Suprapubic skin (tissue), 4 donors: ENCODE measurements around the gene DNHD1. TPM values are rescaled to one million over a fixed set of nuclear protein-coding genes. Genes with fewer than 3 reads are reported as not detected.

Source experiments
- DNase-seq, 2 donors: peaks; one replicate each; pipeline ENCODE4 v3.0.0-alpha.2; 2019; ENCODE audit warnings: low spot score in 2 of 2
- H3K27ac ChIP-seq: fragments of 200-600 bp; sonication (generic); one replicate; pipeline ENCODE4 v1.5.1; 2019
- H3K27me3 ChIP-seq: fragments of 200-600 bp; sonication (generic); one replicate; pipeline ENCODE4 v1.5.1; 2019
- H3K36me3 ChIP-seq: fragments of 200-600 bp; sonication (generic); one replicate; pipeline ENCODE4 v1.5.1; 2019
- H3K4me1 ChIP-seq: fragments of 200-600 bp; sonication (generic); one replicate; pipeline ENCODE4 v1.5.1; 2019
- H3K4me3 ChIP-seq: fragments of 200-600 bp; sonication (generic); one replicate; pipeline ENCODE4 v1.5.1; 2019; ENCODE audit warnings: mild to moderate bottlenecking
- H3K9me3 ChIP-seq: fragments of 200-600 bp; sonication (generic); one replicate; pipeline ENCODE4 v1.5.1; 2019
- EP300 ChIP-seq: sonication (generic); formaldehyde crosslinking; IDR thresholded peaks from one replicate; pipeline ENCODE4 v1.6.1; 2017; ENCODE audit warnings: antibody characterized with exemption
- POLR2A ChIP-seq, 2 donors: fragments of 450-650 bp; IDR thresholded peaks; one replicate each; pipeline ENCODE4 v1.6.1; 2017; ENCODE audit warnings: antibody characterized with exemption in 2 of 2, mild to moderate bottlenecking in 2 of 2, moderate library complexity in 2 of 2
- POLR2AphosphoS5 ChIP-seq, 3 donors: sonication (generic); formaldehyde crosslinking; IDR thresholded peaks; one replicate each; pipeline ENCODE4 v1.6.1; 2017; ENCODE audit warnings: antibody characterized with exemption in 3 of 3
- WGBS: methylation state at CpG from one replicate; pipeline ENCODE4 v1.1.5; 2018; 5-methylcytosine and 5-hydroxymethylcytosine counted together
- total RNA-seq, 4 donors: library from RNA; depleted of rRNA; stranded (reverse); fragments of >200 nt; gene quantifications; one replicate each; pipeline ENCODE4 v1.1.0, GENCODE V29; 2016
- TF ChIP-seq, protein P1 (sequence below), 2 donors: fragments of 200-600 bp in 1 of 2; fragments of 450-650 bp in 1 of 2; sonication (generic) in 1 of 2; IDR thresholded peaks; one replicate each; pipeline ENCODE4 v1.5.1; 2016 to 2019; ENCODE audit warnings: antibody characterized with exemption in 2 of 2, mild to moderate bottlenecking in 1 of 2, moderate library complexity in 1 of 2

The DNHD1 gene
- total RNA-seq, 4 donors from 2014 or later: 6.2 to 32.0 (median 9.6) TPM

DNA sequence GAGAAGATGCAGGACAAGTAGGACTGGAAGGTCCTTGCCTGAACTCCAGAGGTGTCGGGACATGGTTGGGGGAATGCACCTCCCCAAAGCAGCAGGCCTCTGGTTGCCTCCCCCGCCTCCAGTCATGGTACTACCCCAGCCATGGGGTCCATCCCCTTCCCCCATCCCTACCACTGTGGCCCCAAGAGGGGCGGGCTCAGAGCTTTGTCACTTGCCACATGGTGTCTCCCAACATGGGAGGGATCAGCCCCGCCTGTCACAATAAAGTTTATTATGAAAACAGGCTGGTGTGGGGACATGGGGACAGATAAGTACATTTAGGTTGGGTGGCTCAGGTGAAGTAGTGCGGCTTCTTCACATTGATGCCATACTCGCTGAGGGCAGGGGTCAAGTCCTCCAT, 113.5 kb downstream of the DNHD1 start:
- TF ChIP-seq EP300: no peak
- TF ChIP-seq POLR2AphosphoS5 (IDR thresholded peaks at IDR 0.05): no peak
- TF ChIP-seq, protein P1, sequence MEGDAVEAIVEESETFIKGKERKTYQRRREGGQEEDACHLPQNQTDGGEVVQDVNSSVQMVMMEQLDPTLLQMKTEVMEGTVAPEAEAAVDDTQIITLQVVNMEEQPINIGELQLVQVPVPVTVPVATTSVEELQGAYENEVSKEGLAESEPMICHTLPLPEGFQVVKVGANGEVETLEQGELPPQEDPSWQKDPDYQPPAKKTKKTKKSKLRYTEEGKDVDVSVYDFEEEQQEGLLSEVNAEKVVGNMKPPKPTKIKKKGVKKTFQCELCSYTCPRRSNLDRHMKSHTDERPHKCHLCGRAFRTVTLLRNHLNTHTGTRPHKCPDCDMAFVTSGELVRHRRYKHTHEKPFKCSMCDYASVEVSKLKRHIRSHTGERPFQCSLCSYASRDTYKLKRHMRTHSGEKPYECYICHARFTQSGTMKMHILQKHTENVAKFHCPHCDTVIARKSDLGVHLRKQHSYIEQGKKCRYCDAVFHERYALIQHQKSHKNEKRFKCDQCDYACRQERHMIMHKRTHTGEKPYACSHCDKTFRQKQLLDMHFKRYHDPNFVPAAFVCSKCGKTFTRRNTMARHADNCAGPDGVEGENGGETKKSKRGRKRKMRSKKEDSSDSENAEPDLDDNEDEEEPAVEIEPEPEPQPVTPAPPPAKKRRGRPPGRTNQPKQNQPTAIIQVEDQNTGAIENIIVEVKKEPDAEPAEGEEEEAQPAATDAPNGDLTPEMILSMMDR (IDR thresholded peaks at IDR 0.05): no peak
- TF ChIP-seq POLR2A (IDR thresholded peaks at IDR 0.05): no peak
- Histone ChIP-seq H3K4me1 (peaks cover 53% of the 10 kb centered on the region), H3K9me3 (no peaks in the 10 kb centered on the region), H3K4me3 (peak overlapping the region; percentile 72), H3K27me3 (no peaks in the 10 kb centered on the region), H3K36me3 (peaks cover 34% of the 10 kb centered on the region), H3K27ac (no peak overlapping the region)
- no peak for DNase-seq
- WGBS: 89% methylated on average over 5 of the region's 6 CpGs

DNA sequence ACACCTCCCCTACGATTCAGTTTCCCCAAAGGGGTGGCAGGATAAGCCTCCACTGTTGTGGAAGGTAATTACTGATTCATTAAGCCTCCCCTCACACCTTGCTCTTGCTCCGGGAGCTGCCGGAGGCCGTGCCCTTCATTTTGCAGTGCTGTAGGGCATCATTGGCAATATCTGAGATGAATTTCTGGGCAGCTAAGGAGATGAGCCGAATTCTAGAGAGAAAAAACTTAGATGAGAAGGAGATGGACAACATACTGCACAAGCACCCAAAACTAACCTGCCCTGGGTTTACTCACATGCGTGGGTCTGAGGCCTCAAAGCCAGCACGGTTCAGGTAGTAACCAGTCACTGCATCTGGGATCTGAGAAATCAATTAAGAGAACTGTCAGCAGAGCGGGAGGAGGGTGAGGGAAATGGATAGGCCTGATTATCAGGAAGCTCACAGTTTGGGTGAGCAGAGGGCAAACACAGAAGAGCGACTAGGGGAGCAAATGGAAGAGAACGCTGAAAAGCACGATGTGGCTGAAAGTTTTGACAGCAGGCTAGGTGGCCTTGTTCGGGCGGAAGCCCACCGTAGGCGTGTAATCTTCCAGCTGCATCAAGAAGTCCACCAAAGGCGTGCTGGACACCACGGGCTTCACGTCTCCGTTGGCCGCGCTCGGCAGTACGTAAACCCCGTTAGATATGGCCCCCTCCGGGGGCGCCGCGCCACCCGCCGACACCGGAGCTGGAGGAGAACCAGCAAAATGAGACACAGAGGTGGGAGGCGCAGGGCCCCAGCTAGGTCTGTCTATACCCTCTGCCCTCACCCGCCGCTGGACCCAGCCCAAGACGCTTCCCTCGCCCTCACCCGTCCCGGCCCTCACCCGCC, 114.2 kb downstream of the DNHD1 start:
- Histone ChIP-seq H3K4me1 (peaks cover 46% of the 10 kb centered on the region), H3K36me3 (peaks cover 41% of the 10 kb centered on the region), H3K27ac (peak overlapping the region; percentile 97), H3K4me3 (peak overlapping the region; percentile 72), H3K9me3 (no peaks in the 10 kb centered on the region), H3K27me3 (no peaks in the 10 kb centered on the region)
- WGBS: 14% methylated on average over 31 of the region's 39 CpGs
- no peak for TF ChIP-seq POLR2A (IDR thresholded peaks at IDR 0.05)
- no peak for TF ChIP-seq EP300
- TF ChIP-seq, protein P1 (IDR thresholded peaks at IDR 0.05): no peak
- no peak for TF ChIP-seq POLR2AphosphoS5 (IDR thresholded peaks at IDR 0.05)
- peak in 1 of 2 donors; percentile 82 for DNase-seq

DNA sequence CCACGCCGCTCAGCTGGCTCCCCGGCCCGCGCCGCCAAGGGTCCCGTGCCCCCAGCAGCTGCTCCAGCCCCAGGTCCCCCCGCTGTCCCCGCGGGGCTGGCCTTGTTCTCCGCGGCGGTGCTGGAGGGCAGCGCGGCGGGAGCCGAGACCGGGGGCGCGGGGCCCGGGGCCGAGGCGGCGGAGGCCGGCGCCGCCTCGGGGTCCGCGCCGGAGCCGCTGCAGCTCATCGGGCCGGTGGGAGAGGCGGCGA, 114.8 kb downstream of the DNHD1 start:
- H3K9me3 ChIP-seq: no peaks in the 10 kb centered on the region
- no peak for DNase-seq
- peak overlapping the region; percentile 72 for H3K4me3 ChIP-seq
- peaks cover 44% of the 10 kb centered on the region for H3K36me3 ChIP-seq
- peak overlapping the region; percentile 97 for H3K27ac ChIP-seq
- no peak for TF ChIP-seq POLR2A (IDR thresholded peaks at IDR 0.05)
- TF ChIP-seq, protein P1 (IDR thresholded peaks at IDR 0.05): no peak
- no peak for TF ChIP-seq POLR2AphosphoS5 (IDR thresholded peaks at IDR 0.05)
- TF ChIP-seq EP300: no peak
- no peaks in the 10 kb centered on the region for H3K27me3 ChIP-seq
- WGBS: 0% methylated on average over 1 of the region's 36 CpGs
- H3K4me1 ChIP-seq: peaks cover 41% of the 10 kb centered on the region

DNA sequence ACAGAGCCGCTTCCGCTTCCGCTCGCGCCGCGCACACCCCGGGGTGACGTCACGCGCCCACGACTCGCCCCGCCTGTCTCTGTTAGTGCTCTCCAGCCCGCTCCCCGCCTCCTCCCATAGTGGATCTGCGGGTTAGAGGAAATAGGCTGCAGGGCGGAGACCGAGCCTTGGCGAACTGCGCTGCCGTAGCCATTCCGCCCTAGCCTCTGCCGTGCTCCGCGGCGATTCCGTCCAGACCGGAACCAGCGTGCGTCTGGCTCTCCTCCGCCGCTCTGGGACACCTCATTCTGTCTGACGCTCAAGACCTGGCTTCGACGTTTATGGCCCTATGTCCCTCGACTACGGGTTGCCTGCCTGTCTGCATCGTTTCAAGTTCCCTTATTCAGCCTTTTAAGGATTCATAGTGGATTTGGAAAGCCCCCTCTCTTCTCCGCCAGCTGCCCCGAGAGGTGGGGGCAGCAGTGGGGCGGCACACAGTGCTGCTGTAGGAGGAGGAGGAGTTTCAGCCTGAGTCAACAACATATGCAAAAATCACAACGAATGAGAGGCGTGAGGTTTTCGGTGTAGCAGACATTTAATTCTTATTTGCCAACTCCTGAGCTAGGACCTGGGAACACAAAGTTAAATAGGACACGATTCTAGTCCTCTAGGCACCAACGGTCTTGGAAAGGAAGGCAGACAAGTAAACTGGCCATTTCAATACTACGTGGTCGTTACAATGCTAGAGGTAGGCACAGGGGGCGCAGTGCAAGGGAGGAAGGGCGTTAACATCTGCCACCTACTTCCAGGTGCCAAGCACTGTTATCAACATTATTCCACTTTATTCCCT, 115.3 kb downstream of the DNHD1 start, which contains the start of gene TAF10:
TSS of gene TAF10 (minus strand) at position 4 of the 829 bp plus-strand sequence. CDS start 27 bp downstream, outside the sequence.
- Histone ChIP-seq H3K27ac (peak within 1 kb of the TSS; percentile 97), H3K36me3 (peaks cover 45% of the 10 kb centered on the region), H3K4me3 (peak within 1 kb of the TSS; percentile 72), H3K4me1 (peaks cover 41% of the 10 kb centered on the region), H3K27me3 (no peaks in the 10 kb centered on the region), H3K9me3 (no peaks in the 10 kb centered on the region)
- TF ChIP-seq POLR2AphosphoS5 (IDR thresholded peaks at IDR 0.05): peak; percentile 54 to 94 (median 86)
- TF ChIP-seq, protein P1 (IDR thresholded peaks at IDR 0.05): peak in 1 of 2 donors; percentile 16
- peak; percentile 14 to 86 for TF ChIP-seq POLR2A (IDR thresholded peaks at IDR 0.05)
- peak; percentile 9 for TF ChIP-seq EP300
- 2% methylated on average over 27 of the region's 51 CpGs for whole genome bisulfite sequencing
- DNase-seq: peak; percentile 98

DNA sequence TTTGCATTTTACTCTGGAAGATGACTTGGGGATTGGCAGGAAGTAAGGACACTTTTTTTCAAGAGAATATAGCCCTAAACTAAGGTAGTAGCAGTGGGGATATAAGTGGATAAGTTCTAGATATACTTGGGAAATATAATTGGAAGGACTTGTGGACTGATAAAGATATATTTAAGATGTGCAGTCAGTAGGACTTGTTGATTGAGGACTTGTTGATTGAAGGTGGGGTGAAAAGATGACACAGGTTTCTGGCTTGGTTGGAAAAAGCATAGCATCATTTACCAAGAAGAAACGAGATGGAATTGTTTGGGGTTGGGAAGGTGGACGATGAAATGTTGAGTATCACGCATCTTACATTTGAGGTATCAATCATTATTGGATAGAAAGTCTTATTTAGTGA, 116.4 kb downstream of the DNHD1 start:
- peaks cover 41% of the 10 kb centered on the region for H3K4me1 ChIP-seq
- TF ChIP-seq POLR2AphosphoS5 (IDR thresholded peaks at IDR 0.05): no peak
- TF ChIP-seq, protein P1 (IDR thresholded peaks at IDR 0.05): no peak
- no peak for TF ChIP-seq EP300
- TF ChIP-seq POLR2A (IDR thresholded peaks at IDR 0.05): no peak
- 86% methylated on average over 3 of the region's 3 CpGs for WGBS
- no peaks in the 10 kb centered on the region for H3K9me3 ChIP-seq
- peak overlapping the region; percentile 97 for H3K27ac ChIP-seq
- no peak for DNase-seq
- H3K36me3 ChIP-seq: peaks cover 37% of the 10 kb centered on the region
- no peak overlapping the region for H3K4me3 ChIP-seq
- no peaks in the 10 kb centered on the region for H3K27me3 ChIP-seq
